AG09309 (cell line): ENCODE measurements around the gene SULT1C3.

ENCODE experiments used
- DNase-seq: peaks from one replicate; pipeline ENCODE4 v3.0.0-alpha.2; 2010; ENCODE audit warnings: low read depth
- H3K4me3 ChIP-seq: 2 replicates; pipeline ENCODE4 v1.5.1; 2011; ENCODE audit warnings: mild to moderate bottlenecking, low read depth, low read length, moderate library complexity; ENCODE audit not compliant: control insufficient read depth
- TF ChIP-seq, protein P1 (sequence below): IDR thresholded peaks from 2 replicates; pipeline ENCODE4 v1.5.1; 2011; ENCODE audit warnings: mild to moderate bottlenecking, low read depth, low read length, inconsistent platforms; ENCODE audit not compliant: insufficient read depth, control insufficient read depth; ENCODE audit errors: missing control alignments

SULT1C3 gene

DNA sequence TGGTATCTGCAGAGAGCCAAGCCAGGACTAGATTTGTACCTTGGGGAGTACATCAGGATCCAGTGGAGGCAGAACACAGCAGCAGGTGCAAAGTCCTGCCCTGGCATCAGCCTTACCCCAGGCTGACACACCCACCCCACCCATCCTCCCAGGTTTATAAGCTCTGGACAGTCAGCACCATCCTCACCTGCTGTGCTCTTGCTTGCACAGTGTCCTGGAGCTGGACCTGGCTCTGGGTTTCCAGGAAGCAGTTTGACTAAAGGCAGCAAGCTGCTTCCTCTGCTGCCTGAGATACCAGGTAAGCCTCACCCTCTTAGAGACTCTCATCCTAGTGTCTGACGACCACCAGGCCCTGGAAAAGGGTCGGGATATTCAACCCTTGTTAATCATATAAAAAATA, at the start of gene SULT1C3:
Gene SULT1C3, plus strand, starts transcription at position 183 of the 400 bp plus-strand sequence. CDS start 7,227 bp downstream, outside the sequence.
- H3K4me3 ChIP-seq, result no peak within 1 kb of the TSS
- TF ChIP-seq, protein P1, sequence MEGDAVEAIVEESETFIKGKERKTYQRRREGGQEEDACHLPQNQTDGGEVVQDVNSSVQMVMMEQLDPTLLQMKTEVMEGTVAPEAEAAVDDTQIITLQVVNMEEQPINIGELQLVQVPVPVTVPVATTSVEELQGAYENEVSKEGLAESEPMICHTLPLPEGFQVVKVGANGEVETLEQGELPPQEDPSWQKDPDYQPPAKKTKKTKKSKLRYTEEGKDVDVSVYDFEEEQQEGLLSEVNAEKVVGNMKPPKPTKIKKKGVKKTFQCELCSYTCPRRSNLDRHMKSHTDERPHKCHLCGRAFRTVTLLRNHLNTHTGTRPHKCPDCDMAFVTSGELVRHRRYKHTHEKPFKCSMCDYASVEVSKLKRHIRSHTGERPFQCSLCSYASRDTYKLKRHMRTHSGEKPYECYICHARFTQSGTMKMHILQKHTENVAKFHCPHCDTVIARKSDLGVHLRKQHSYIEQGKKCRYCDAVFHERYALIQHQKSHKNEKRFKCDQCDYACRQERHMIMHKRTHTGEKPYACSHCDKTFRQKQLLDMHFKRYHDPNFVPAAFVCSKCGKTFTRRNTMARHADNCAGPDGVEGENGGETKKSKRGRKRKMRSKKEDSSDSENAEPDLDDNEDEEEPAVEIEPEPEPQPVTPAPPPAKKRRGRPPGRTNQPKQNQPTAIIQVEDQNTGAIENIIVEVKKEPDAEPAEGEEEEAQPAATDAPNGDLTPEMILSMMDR, result no peak
- DNase-seq, result no peak

GRCh38 chr2:108193251-108193650, 46.5 kb upstream of the SULT1C3 start:
- H3K4me3 ChIP-seq, result no peak overlapping the region
- TF ChIP-seq, protein P1, result no peak
- DNase-seq, result no peak

- no peak overlapping the region for H3K4me3 ChIP-seq
- DNase-seq, result no peak
- TF ChIP-seq, protein P1, result peak; percentile 26
Measured at GRCh38 chr2:108194409-108195132, 45.2 kb upstream of the SULT1C3 start.

- H3K4me3 ChIP-seq, result no peak overlapping the region
- TF ChIP-seq, protein P1, result no peak
- no peak for DNase-seq
Measured at GRCh38 chr2:108195133-108195439, 44.7 kb upstream of the SULT1C3 start.

- TF ChIP-seq, protein P1, result no peak
- no peak for DNase-seq
- H3K4me3 ChIP-seq, result no peak overlapping the region
Measured at GRCh38 chr2:108199726-108200125, 40.0 kb upstream of the SULT1C3 start.

- H3K4me3 ChIP-seq, result no peak overlapping the region
- DNase-seq, result no peak
- TF ChIP-seq, protein P1, result no peak
Measured at GRCh38 chr2:108200569-108200968, 39.2 kb upstream of the SULT1C3 start.
